GM19468 (cell line): ENCODE results near the gene OPRM1.

Experiments
- ATAC-seq: cut with Tn5 transposase; IDR thresholded peaks from one replicate; pipeline ENCODE4 v1.9.1; 2021; ENCODE audit warnings: mild to moderate bottlenecking, moderate library complexity, moderate number of reproducible peaks; ENCODE audit not compliant: unreplicated experiment; ENCODE audit errors: extremely low read depth

OPRM1 gene

DNA sequence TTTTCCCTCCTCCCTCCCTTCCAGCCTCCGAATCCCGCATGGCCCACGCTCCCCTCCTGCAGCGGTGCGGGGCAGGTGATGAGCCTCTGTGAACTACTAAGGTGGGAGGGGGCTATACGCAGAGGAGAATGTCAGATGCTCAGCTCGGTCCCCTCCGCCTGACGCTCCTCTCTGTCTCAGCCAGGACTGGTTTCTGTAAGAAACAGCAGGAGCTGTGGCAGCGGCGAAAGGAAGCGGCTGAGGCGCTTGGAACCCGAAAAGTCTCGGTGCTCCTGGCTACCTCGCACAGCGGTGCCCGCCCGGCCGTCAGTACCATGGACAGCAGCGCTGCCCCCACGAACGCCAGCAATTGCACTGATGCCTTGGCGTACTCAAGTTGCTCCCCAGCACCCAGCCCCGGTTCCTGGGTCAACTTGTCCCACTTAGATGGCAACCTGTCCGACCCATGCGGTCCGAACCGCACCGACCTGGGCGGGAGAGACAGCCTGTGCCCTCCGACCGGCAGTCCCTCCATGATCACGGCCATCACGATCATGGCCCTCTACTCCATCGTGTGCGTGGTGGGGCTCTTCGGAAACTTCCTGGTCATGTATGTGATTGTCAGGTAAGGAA lies at the start of gene OPRM1:
OPRM1 (plus strand) TSS at position 10 of the 612 bp plus-strand sequence; CDS start at position 315, 305 bp downstream.
- no peak for ATAC-seq

DNA sequence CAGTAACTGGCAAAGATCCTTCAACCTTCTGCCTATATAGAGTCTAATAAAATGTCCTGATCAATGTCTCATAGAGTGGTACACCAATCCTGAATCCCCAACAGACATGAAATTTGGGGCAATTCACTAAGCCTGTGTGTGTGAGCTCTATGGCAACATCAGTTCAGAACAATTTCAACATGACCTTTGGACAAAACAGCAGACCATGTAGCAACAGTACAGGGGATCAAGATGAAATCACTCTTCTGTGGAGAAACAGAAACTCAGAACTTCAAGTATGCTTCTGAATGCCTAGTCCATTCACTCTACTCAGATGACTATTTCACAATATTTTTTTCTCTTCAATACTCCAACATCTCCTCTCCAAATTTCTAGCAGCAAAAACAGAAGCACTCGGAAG lies 49.1 kb upstream of the OPRM1 start:
- ATAC-seq: no peak

DNA sequence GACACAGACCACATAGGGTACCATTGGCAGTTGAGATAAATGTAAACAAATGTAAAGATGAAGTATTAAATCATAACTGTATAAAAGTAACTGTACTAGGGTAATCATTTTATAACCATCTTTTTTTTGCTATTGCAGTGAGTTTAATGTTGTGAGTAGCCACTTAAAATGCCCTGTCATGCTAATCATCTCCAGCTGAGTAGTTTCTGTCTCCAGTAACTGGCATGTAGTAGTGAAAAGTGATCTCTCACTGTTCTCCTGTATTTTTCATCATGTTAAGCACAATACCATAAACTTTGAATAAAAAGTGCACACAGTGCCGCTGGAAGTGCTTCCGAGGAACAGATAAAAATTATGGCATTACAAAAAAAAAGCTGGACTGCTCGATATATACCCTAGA lies 45.0 kb upstream of the OPRM1 start:
- no peak for ATAC-seq

DNA sequence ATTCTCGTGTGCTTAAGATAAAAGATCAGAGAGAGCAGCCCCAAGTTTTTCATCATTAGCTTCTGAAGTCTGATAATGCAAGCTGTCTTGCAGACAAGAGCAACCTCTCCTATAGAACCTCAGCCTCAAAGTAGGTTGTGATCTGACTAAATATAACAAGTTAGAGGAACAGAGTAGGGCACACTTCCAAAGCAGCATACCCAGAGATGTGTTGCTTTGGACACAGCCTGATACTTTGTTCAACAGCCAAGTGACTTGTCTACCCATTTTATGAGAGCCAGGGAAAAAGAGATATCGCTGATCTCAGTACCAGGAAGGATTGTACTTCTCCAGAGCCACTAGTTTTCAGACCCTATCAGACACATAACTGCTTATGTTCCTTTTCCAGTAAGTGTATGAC lies 44.2 kb upstream of the OPRM1 start:
- no peak for ATAC-seq

DNA sequence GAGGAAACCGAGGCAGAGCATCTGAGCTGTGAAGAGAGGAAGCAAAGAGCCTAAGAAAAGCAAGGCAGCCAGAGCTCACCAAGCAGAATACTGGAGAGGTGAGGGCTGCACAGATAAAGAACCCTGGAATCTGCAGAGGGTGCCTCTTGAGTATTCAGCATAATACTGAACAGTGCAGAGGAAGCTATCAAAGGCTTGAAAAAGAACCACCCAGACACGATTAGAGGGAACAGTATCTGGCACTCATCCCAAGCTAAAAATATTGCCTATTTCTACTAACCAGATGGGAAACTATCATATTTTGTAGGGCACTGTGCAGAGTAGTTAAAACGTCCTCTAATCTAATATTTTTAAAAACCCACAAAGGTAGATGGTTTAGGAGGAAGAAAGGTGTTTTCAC lies 41.8 kb upstream of the OPRM1 start:
- no peak for ATAC-seq

DNA sequence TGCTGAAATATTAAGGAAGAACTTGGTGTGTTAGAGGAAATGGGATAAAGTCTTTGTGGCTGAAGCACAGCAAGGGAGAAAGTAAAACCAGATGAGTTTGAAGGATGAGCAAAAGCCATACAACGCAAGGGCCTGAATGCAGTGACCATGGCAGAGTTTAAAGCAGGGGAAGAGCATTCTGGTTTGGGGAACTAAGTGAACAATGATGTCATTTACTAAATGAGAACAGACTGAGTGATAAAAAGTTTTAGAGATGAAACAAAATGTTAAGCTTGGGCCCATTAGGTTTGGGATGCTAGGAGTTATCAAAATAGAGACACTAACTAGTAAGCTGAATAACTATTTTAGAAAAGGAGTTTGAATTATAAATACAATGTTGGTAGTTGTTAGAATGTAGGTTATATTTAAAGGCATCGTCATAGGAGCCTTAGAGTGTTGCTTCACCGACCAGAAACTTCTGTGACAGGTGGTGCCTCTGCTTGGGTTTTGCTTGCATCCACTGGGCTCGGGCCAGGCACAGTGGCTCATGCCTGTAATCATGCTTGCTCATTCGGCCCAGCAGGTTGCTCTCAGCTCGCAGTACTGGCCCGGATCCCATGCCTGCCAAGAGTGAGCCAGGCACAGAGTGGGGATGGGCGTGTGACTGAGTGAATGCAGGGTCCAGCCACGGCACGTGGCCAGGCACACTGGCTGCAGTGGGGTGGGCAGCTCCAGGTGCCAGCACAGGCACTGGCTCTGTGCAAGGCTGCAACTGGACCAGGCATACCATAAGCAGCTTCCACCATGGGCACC lies 37.4 kb upstream of the OPRM1 start:
- no peak for ATAC-seq

DNA sequence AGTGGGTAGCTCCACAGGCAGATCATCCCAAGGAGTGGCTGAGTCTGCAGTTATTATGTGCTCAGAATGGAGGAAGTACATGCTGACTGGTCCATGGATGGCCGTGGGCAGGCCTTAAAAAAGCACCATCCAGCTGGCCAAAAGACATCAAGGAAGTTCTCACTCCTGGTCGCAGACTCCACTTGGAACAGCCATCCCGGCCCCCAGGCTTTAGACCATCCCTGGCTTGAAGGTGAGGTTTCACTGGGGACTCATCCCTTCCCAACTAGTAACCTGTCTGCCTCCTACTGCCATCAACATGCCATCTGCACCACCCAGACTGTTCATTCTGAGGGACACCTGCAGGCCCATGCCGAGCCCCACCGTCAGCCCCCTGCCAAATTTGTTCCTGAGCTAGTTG lies 36.1 kb upstream of the OPRM1 start:
- no peak for ATAC-seq

DNA sequence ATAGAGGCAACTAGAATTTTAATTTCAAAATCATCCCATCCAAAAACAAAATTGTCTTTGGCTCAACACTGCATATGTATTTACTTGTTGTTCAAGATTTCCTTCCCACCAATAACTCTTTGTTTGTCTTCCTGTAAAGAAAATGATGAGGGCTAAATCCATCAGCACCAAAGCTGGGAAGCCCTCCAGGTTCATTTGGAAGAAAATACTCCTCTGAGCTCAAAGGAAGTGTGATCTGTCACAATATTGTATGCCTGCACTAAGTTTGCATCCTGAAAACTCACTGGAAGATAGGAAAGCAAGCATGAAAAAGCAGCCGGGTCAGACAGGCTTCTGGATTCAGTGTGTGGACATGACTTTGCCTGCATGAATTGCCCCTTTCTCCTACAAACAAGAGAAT lies 28.7 kb upstream of the OPRM1 start:
- ATAC-seq: no peak

DNA sequence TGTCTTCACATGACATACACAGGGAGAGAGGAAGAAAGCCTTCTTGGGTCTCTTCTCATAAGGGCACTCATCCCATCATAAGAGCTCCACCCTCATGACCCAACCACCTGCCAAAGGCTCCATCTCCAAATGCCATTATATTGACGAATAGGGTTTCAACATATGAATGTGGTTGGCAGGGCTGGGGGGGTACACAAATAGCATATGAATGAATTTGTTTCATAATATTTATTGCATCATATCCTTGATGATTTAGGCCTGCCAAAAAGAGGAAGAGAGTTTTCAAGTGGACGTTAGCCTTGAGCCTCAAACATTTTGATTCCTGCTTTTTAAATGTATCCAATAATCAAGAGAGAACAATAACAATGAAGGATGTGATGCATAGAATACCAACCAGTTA lies 26.2 kb upstream of the OPRM1 start:
- no peak for ATAC-seq

DNA sequence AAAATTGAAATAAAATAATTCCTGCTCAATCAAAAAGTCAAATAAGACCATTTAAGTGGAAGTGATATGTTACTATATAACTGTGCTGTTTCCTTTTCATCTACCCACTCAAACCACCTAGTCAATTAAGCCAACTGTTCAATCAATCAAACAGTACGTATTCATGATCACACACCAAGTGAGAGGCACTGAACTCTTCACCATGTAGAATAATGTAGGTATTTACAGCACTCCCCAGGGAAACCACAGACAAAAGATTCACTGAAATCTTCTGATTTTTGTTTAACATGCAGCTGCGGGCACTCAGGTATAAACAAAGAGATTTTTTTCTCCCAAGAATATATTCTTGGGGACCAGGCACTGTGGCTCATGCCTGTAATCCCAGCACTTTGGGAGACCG lies 21.3 kb upstream of the OPRM1 start:
- ATAC-seq: no peak

DNA sequence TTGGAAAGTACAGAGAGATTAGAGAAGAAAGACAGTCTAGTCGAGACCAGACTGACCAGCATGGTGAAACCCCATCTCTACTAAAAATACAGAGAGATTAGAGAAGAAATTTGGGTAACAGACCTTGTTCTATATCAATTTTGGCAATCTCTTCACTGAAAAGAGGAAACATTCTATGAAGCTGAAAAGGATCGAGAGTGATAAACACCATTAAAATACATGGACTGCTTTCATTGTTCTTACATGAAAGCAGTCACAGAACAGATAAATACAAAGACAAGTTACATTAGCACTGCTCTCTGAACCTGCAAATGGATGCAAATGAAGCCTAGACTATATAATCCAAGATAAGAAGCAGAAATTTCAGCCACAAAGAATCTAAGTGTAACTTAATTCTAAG lies 8.4 kb upstream of the OPRM1 start:
- no peak for ATAC-seq

DNA sequence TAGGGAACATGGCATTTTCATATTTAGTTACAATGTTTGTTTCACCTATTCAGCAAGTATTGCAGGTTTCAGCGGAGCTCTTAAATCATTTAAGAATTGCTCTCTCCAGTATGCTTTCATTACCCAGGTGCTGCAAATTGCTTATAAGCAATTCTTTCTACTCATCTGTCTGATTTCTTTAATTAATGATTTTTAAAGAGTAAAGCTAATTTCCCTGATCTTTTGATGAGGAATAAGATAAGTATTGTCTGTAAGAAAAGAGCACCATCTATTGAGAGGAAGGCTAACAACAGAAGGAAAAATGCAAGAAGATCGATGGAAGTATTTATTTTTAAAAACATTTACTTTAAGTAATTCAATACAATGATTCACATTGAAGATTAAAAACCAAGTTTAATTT lies 2.0 kb downstream of the OPRM1 start:
- ATAC-seq: no peak

DNA sequence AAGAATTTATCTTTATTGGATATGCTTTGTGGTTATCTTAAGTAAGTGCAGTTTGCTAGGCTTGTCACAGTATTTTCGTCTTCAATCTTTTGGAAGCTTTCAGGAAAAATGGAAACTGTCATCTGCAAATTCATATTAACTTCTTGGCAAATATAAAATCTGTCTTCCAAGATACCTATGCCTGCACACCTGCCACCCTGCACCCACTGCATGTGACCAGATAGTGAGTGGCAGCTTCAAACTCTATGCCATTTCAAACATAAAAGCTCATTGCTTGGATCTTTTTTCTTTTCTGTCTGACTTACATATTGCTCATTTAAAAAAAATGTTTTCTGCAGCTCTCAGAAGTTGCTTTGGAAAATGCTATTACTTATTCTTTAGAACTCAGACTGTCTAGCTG lies 14.1 kb downstream of the OPRM1 start:
- no peak for ATAC-seq

DNA sequence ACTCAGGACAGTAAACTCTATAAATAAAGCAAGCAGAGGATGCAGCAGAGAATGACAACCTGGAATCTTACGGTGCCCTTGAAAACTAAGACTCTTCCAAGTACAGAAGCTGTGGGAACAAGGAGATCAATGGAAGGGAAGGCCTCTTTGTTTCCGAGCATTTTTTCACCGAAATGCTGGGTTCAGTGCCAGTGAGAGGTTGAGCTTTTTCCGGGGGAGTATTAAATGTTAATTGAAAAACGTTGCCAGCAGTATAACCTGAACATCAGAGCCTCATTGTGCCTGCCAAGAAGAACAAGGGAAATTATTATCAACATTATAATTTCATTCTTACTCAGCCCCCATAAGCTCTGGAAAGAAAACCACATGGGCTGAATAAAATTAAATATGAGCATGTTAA lies 17.5 kb downstream of the OPRM1 start:
- ATAC-seq: no peak

DNA sequence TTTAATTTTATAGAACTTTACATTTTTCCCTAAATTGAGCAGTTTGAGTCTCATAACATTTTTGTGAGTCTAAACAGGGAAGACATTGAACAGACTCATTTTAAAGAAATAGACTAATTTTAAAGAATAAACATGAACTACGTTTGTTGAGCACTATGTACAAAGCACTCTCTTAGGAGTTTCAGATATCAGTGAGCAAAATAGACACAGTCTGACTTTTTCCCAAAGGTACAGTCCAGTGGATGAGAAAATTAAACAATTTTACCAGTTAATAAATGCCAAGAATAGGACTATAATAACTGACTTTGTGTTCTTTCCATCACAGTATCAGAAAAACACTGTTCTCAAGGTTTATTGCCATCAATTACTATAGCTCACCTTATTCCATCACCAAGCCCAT lies 18.1 kb downstream of the OPRM1 start:
- ATAC-seq: no peak

DNA sequence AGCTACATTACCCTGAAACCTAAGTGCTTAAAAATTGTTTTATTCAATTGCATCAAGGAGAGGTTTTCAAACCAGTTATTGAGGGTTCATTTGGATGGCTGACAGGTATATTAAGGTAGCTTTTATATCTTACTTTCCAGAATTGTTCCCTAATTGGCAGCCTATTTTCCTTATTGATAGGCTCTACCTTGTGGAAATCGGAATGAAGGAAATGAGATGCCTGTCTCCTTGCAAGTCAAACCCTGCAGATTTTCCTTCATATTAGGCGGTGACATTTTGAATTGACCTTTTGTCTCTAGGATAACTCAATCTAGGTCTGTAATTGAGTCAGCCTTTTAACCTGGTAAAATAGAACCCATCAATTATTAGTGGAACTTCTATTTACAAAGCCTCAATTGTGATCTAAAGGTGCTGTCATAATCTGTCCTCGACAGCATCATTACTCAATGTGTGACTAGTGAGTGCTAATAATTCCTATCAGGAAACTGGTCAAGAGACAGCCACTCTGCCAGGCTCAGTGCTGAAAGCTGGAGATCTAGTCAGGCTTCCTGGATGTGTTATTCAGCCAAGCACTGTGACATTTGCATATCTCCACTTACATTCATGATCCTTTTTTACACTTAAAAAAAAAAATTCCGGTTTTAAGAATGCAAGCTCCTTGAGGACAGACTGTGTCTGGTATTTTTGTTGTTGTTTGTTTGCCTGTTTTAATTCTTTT lies 20.1 kb downstream of the OPRM1 start:
- no peak for ATAC-seq

DNA sequence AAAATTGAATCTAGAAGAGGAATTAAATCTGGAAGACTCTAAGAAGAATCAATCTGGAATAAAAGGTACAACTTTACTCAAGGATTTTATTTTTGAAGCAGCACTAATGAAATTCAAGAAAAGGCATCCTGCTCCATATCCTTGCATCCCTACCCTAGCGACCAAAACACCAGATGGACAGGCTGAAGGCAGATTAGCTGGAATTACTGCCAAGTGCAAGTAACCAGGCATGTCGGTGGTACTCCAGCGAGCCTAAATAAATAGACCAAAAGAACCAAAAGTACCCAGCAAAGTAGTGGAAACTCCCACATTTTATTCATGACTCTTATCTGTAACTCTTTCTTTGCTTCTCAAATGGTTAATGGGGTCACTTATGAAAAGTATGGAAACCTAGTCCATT lies 21.0 kb downstream of the OPRM1 start:
- ATAC-seq: no peak

DNA sequence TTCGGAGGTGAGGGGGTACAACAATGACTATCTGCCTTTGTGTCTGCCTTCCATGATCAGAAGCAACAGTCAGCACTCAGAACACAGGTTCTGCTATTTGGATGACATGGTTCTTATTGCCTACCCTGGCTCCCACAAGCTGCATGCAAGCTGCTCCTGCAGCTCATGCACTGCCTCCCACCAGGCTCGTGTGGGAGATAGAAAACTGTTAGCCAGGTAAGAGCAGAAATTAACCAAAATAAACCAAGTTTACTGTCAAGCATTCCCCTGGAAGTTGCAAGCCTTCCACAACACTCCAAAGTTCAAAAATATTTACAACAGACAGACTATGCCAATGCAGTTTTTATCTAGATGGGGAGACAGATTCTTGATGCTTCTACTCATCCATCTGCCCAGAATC lies 31.0 kb downstream of the OPRM1 start:
- ATAC-seq: no peak

DNA sequence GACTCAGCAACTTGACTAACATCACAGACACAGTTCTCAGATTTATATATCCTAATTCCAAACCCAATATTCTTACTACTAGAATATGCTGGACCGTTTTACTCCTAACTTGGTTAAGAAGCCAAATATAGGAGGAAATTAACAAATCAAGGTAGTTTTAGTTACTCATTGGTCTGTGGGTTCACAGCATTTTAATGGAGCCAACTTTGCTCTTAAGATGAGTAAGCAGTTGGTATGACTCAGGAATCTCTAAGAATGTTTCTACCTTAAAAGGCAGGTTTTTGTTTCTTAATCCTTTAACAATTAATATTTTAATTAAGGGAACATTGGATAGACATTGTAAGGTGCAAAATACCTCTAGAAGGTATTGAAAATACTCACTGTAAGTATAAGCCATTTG lies 31.6 kb downstream of the OPRM1 start:
- ATAC-seq: no peak

DNA sequence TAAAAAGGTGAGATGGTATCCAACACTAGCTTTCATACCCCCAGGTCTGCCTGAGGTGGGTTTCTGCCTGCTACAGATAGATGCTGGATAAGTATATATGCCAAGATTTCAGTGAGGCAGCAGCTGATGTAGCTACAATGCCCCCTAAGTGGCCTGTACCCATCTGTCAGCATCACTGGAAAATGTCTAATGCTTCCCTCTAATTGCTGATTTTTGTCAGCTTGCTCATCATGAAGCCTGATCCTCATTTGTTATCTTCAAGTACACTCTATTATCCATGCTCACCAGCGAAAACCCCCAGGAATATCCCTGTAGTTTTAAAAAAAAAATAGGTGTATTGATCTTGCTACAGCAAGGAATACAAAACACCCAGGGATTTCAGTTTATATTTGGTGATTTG lies 32.2 kb downstream of the OPRM1 start:
- no peak for ATAC-seq

DNA sequence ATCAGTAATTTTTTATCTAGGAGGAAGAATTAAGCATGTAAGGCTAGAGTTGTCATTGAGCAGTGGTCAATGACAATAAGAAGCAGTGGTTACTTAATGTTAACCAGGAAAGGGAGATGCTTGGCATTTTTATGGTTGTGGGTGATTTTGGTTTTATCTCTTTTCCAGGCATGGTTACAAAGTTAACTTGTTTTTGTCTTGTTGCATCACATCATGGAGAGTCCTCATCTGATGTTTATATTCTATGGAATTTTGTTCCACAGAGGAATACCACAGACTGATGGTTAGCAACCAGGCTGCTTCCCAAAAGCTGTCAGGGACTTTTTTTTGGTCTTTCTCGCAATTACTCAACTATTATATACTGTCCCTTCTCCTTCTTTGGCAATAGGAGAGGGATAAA lies 32.7 kb downstream of the OPRM1 start:
- no peak for ATAC-seq
